Measurements from ENCODE around the gene RNF166.
"Not testable (repeated sequence)": the region's sequence is repeated elsewhere in the genome, so short reads cannot be mapped to it uniquely, and the experiment has no call there.

RNF166 gene

DNA sequence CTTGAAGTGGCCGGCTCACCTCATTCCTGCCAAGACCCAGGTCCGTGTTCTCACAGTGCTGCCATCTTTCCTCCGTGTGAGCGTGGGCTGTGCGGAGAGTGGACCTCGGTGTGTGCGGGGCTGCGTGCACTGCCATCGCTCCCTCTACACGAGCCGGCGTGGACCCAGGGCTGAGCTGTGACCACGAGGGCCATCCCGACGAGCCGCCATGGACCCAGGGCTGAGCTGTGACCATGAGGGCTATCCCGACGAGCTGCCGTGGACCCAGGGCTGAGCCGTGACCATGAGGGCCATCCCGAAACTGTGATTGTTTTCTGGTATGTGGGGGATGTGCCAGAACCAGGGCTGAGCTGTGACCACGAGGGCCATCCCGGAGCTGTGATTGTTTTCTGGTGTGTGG is 34.4 kb downstream of the RNF166 start:
- Mint-ChIP-seq H3K9me3 (no peaks in the 10 kb centered on the region), H3K27ac (no peak overlapping the region), H3K4me1 (ENCODE audit: low read depth in 2 of 2) (peaks cover 0 to 9% of the 10 kb centered on the region in 2 donors), H3K36me3 (ENCODE audit: insufficient read depth) (peaks cover 2% of the 10 kb centered on the region), H3K4me3 (no peak overlapping the region), H3K27me3 (no peaks in the 10 kb centered on the region)
- DNase-seq (no peak), ATAC-seq (replicated peaks) (no peak)

DNA sequence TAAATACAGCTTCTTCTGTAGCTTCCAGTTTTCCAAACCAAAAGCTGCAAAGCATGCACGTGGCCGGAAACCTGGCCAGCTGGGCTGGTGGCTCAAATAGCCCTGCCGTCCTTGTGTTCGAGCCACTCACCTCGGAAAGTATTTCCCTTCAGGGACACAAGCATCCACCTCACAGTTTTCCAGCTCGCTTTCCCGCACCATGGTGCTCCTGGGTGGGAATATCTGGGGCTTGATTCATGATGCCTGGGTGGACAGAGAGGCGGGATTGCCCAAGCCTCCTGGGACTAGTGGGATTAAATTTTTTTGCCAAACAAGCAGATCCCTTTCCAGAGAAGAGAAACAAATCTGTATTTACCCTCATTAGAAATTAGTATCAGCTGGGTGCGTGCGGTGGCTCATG is 36.2 kb downstream of the RNF166 start:
- no peak for ATAC-seq (replicated peaks)
- Mint-ChIP-seq H3K27me3 (no peaks in the 10 kb centered on the region), H3K4me3 (no peak overlapping the region), H3K4me1 (ENCODE audit: low read depth in 2 of 2) (peaks cover 0 to 9% of the 10 kb centered on the region in 2 donors), H3K36me3 (ENCODE audit: insufficient read depth) (no peaks in the 10 kb centered on the region), H3K27ac (no peak overlapping the region), H3K9me3 (no peaks in the 10 kb centered on the region)
- DNase-seq, result no peak

DNA sequence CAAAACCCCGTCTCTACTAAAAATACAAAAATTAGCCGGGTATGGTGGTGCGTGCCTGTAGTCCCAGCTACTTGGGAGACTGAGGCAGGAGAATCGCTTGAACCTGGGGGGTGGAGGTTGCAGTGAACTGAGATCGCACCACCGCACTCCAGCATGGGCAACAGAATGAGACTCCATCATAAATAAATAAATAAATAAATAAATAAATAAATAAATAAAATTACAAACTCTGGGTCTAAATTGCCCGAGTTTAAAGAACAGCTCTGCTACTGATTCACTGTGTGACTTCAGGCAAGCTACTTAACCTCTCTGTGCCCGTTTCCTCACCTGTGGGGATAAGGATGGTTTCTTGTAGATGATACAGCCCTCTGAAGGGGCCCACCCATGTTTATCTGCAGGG is 36.7 kb downstream of the RNF166 start:
- not testable (repeated sequence) for ATAC-seq (replicated peaks); H3K27me3 Mint-ChIP-seq; H3K4me3 Mint-ChIP-seq; DNase-seq; H3K4me1 Mint-ChIP-seq (ENCODE audit: low read depth in 2 of 2); H3K27ac Mint-ChIP-seq; H3K36me3 Mint-ChIP-seq (ENCODE audit: insufficient read depth); H3K9me3 Mint-ChIP-seq

DNA sequence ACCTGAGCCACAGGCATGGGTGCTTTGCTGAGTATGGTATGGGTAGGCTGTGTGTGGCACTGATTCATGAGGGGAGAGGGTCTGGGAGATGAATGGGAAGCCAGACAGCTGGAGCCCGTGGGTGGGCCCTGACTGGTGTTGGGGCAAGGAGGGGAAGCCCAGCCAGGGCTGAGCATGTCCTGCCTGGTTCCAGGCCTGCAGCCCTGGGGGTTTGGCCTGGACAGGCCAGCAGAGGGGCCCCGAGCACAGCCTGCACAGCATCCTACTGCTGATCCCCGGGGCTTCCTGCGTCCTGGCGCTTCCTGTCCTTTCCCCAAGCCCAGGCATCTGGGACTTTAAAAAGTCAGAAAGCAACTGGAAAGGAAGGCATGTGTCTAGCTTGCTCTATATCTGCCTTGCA is 38.7 kb downstream of the RNF166 start:
- H3K9me3 Mint-ChIP-seq, result no peaks in the 10 kb centered on the region
- peaks cover 13% of the 10 kb centered on the region for H3K36me3 Mint-ChIP-seq (ENCODE audit: insufficient read depth)
- no peak for DNase-seq
- H3K4me1 Mint-ChIP-seq (ENCODE audit: low read depth in 2 of 2), result peaks cover 0 to 5% of the 10 kb centered on the region in 2 donors
- no peak for ATAC-seq (replicated peaks)
- H3K27ac Mint-ChIP-seq, result no peak overlapping the region
- H3K27me3 Mint-ChIP-seq, result no peaks in the 10 kb centered on the region
- no peak overlapping the region for H3K4me3 Mint-ChIP-seq

DNA sequence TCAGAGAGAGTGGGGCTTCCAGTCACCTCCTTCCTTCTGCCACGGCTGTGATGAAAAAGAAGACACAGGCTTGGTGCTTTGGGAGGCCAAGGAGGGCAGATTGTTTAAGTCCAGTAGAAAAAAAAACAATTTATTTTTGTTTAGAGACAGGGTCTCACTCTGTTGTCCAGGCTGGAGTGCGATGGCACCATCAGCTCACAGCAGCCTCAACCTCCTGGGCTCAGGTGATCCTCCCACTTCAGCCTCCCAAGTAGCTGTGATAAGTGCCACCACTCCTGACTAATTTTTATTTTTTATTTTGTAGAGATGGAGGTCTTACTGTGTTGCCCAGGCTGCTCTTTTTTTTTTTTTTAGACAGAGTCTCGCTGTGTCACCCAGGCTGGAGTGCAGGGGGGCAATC is 40.6 kb downstream of the RNF166 start:
- Mint-ChIP-seq H3K9me3 (no peaks in the 10 kb centered on the region), H3K27me3 (no peaks in the 10 kb centered on the region), H3K36me3 (ENCODE audit: insufficient read depth) (peaks cover 13% of the 10 kb centered on the region), H3K4me1 (ENCODE audit: low read depth in 2 of 2) (peaks cover 6 to 12% of the 10 kb centered on the region in 2 donors), H3K4me3 (no peak overlapping the region), H3K27ac (no peak overlapping the region)
- ATAC-seq (replicated peaks) (no peak), DNase-seq (no peak)

DNA sequence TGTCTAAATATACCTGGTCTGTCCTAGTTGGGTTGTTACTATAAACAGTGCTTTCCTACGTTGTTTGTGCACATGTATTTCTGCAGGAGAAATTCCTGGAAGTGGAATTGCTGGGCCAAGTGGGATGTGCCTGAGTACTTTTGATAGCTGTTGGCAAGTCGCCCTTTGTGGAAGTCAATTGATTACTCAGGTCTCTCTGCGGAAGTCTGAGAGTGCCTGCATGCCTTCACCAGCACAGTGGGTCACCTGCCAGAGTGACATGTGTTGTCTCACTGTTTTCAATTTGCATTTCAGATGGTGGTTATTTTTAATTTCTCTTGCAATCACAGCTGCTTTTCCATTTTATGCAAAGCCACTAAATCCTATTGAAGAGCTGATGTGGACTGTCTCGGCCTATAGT is 41.1 kb downstream of the RNF166 start:
- peaks cover 6 to 12% of the 10 kb centered on the region in 2 donors for H3K4me1 Mint-ChIP-seq (ENCODE audit: low read depth in 2 of 2)
- no peak overlapping the region for H3K27ac Mint-ChIP-seq
- ATAC-seq (replicated peaks) (no peak), DNase-seq (no peak)
- no peaks in the 10 kb centered on the region for H3K9me3 Mint-ChIP-seq
- peaks cover 16% of the 10 kb centered on the region for H3K36me3 Mint-ChIP-seq (ENCODE audit: insufficient read depth)
- H3K27me3 Mint-ChIP-seq, result no peaks in the 10 kb centered on the region
- peak overlapping the region; percentile 21 to 38 for H3K4me3 Mint-ChIP-seq

DNA sequence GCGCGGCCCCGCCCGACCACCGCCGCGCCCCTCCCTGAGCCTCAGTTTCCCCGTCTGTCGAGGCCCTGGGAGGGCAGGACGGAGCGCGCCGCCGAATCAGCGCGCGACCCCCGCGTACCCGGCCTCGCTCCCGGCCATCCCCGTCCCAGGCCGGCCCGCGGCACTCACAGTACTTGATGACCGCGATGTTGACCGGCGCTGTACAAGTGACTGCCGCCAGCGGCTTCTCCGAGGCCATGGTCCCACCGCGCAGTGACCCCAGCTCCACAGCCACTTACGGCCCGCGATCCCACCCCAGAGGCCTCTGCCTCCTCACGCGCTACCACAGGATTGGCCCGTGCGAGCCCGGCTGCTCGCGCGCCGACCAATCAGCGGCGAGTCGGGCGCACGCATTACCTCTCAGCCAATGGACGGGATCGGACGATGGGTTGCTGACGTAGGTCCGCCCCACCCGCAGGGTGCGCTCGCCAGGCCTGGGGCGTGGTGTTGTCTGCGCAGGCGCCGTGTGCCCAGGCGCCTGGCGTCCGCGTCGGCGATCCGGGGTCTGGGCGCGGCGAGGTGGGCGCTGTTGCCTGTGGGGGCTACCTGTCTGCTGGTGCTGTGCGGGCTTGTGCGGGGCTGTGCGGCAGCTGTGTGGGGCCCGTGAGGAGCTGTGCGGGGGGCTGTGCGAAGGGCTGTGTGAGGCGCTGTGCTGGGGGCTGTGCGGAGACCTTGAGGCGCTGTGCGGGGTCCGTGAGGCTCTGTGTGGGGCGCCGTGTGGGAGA is 43.2 kb downstream of the RNF166 start, which contains the start of gene MVD:
Gene MVD, minus strand, starts transcription at position 249 of the 764 bp plus-strand sequence. Its CDS starts 11 bp downstream, at position 238.
- peak; percentile 97 for ATAC-seq (replicated peaks)
- Mint-ChIP-seq H3K36me3 (ENCODE audit: insufficient read depth) (peaks cover 28% of the 10 kb centered on the region), H3K4me3 (peak within 1 kb of the TSS; percentile 87 to 96), H3K27me3 (no peaks in the 10 kb centered on the region), H3K27ac (peak within 1 kb of the TSS; percentile 94 to 97), H3K4me1 (ENCODE audit: low read depth in 2 of 2) (peaks cover 6 to 9% of the 10 kb centered on the region in 2 donors), H3K9me3 (no peaks in the 10 kb centered on the region)
- peak; percentile 92 to 93 (median 92) for DNase-seq

DNA sequence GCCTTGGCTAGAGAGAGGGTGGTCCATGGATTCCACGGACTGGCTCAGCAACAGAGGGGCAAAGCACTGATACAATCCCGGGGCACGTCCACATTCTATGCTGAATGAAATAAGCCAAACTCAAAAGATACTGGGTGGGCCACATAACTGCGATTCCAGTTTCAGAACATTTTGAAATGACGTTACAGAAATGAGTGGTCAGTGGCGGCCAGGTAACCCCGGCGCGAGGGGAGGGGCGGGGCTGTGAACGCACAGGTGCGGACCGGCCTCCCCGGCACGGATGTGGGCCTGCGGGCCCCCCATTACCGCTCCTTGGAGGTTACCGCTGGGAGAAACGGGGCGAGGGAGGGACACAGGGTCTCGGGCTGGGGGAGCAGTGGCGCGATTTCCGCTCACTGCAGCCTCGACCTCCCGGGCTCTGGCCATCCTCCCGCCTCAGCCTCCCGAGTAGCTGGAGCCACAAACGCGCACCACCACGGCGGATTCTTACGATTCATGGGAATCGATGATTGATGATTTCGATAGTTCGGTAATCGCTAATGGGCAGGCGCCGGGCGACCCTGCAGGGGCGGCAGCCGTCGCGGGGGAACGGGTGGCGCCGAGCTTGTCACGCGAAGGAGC is 43.9 kb downstream of the RNF166 start:
- Mint-ChIP-seq H3K36me3 (ENCODE audit: insufficient read depth) (peaks cover 29% of the 10 kb centered on the region), H3K4me3 (peak overlapping the region; percentile 87 to 96), H3K27ac (peak overlapping the region; percentile 94 to 97), H3K27me3 (no peaks in the 10 kb centered on the region), H3K9me3 (no peaks in the 10 kb centered on the region), H3K4me1 (ENCODE audit: low read depth in 2 of 2) (peaks cover 6 to 9% of the 10 kb centered on the region in 2 donors)
- ATAC-seq (replicated peaks) (peak; percentile 2), DNase-seq (no peak)

DNA sequence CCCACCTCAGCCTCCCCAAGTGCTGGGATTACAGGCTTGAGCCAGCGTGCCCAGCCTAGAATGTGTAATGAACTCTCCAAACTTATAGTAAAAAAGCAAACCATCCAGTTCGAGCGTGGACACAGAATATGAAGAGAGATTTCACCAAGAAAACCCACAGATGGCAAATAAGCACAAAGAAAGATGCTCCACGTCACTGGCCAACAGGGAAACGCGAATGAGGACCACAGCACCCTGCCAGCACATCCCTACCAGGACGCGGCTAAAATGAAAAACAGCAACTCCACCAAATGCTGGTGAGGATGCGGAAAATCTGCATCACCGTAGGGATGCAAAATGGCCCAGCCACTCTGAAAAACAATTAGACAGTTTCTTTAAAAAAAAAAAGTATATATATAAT is 44.7 kb downstream of the RNF166 start:
- ATAC-seq (replicated peaks), result no peak
- Mint-ChIP-seq H3K36me3 (ENCODE audit: insufficient read depth) (peaks cover 33% of the 10 kb centered on the region), H3K27ac (peak overlapping the region in 1 of 2 donors; percentile 97), H3K27me3 (no peaks in the 10 kb centered on the region), H3K9me3 (no peaks in the 10 kb centered on the region), H3K4me1 (ENCODE audit: low read depth in 2 of 2) (peaks cover 6 to 9% of the 10 kb centered on the region in 2 donors), H3K4me3 (peak overlapping the region; percentile 87 to 96)
- no peak for DNase-seq

DNA sequence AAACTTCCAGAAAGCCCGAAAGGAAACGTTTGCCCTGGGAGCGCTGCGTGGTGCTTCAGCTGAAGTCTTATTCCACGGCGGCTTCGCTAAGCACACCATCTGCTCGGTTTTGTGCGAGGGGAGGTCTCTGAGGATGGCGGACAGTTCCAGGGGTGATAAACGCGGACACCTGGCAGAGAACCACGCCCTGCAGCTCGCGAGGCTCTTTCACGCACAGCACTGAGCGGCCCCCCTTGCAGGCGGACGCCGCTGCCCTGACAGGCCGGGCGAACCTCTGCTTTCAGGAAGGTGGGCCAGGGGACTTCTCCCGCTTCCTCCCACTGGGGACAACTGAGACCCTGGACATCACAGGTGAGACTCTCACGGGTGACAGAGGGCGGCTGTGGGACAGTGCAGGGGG is 47.0 kb downstream of the RNF166 start:
- H3K27ac Mint-ChIP-seq, result peak overlapping the region in 1 of 2 donors; percentile 29

DNA sequence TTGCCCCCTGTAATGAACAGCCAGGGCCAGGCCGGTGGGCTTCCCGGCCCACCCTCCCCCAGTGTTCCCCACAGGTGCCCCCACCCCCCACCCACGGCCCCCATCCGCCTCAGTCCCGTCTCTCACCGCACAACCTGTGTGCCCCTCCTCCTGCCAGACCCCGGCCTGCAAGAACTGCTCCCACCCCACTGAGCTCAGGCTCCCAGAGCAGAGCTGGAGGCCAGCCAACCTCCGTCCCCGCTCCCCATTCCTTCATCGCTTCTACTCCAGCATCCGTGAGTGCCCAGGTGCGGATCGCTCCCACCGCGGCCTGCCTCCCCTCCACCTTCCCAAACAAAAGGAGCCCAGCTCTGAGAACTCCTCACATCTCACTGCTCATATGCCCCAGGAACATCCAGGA is 47.5 kb downstream of the RNF166 start:
- H3K27ac Mint-ChIP-seq, result peak overlapping the region in 1 of 2 donors; percentile 29
- ATAC-seq (replicated peaks) (no peak), DNase-seq (no peak)
- no peaks in the 10 kb centered on the region for H3K27me3 Mint-ChIP-seq
- peaks cover 6 to 14% of the 10 kb centered on the region in 2 donors for H3K4me1 Mint-ChIP-seq (ENCODE audit: low read depth in 2 of 2)
- H3K36me3 Mint-ChIP-seq (ENCODE audit: insufficient read depth), result peaks cover 52% of the 10 kb centered on the region
- H3K9me3 Mint-ChIP-seq, result no peaks in the 10 kb centered on the region
- no peak overlapping the region for H3K4me3 Mint-ChIP-seq

More for the DNA sequence above, 47.0 kb downstream of the RNF166 start:
- Mint-ChIP-seq H3K4me3 (no peak overlapping the region), H3K36me3 (ENCODE audit: insufficient read depth) (peaks cover 48% of the 10 kb centered on the region), H3K9me3 (no peaks in the 10 kb centered on the region), H3K4me1 (ENCODE audit: low read depth in 2 of 2) (peaks cover 6 to 14% of the 10 kb centered on the region in 2 donors), H3K27me3 (no peaks in the 10 kb centered on the region)
- no peak for ATAC-seq (replicated peaks)
- no peak for DNase-seq

DNA sequence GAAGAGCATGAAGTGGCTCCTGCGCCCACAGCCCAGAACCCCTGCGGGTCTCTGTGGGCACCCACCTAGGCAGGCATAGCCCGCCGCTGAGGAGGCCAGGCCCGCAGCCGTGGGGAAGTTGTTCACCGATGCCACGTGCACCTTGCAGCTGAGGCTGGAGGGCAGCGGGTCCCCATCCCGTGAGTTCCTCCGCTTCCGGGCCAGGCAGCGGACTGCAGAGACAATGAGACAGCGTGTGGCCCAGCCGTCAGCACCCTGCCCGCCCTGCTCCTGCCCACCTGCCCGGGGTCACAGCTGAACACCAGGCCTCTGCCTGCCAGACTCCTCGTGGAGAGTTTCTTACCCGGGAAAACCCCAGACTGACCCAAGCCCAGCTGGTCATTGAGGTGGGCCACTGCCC is 48.8 kb downstream of the RNF166 start:
- DNase-seq (no peak), ATAC-seq (replicated peaks) (no peak)
- peaks cover 6 to 18% of the 10 kb centered on the region in 2 donors for H3K4me1 Mint-ChIP-seq (ENCODE audit: low read depth in 2 of 2)
- no peak overlapping the region for H3K4me3 Mint-ChIP-seq
- peaks cover 47% of the 10 kb centered on the region for H3K36me3 Mint-ChIP-seq (ENCODE audit: insufficient read depth)
- no peaks in the 10 kb centered on the region for H3K27me3 Mint-ChIP-seq
- H3K27ac Mint-ChIP-seq, result no peak overlapping the region
- H3K9me3 Mint-ChIP-seq, result no peaks in the 10 kb centered on the region

DNA sequence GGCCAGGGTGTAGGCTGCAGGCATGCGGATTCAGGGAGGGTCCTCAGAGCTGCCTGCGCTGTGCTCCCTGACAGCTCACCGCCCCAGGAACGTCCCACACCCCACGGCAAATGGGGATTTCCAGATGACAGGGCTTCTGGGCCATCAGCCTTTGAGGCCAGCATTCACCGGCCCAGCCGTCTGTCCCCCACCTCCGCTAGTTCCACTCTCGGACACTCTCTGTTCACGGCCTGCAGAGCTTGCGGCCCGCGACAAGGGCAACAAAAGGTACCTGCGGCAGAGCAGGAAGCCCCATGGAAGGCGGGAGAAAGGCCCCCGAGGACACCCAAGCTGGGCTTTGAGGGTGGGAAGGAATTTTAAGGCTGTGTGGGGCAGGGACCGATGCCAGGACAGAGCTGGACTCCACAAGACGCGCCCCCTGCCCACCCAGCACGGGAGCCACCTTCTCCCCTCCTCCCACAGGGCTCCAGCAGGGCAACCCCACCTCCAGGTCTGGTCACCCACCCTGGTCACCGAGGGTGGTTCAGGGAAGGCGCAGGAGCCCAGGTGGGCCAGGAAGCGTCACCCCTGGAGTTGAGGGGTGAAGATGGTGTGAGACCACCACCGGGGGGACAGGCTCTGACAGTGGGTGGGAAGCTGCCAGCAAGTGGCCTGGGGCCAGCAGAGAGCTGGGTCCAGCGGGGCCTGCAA is 49.8 kb downstream of the RNF166 start:
- H3K4me3 Mint-ChIP-seq, result no peak overlapping the region
- H3K9me3 Mint-ChIP-seq, result no peaks in the 10 kb centered on the region
- ATAC-seq (replicated peaks) (no peak), DNase-seq (no peak)
- H3K27me3 Mint-ChIP-seq, result no peaks in the 10 kb centered on the region
- no peak overlapping the region for H3K27ac Mint-ChIP-seq
- H3K4me1 Mint-ChIP-seq (ENCODE audit: low read depth in 2 of 2), result peaks cover 2 to 16% of the 10 kb centered on the region in 2 donors
- peaks cover 48% of the 10 kb centered on the region for H3K36me3 Mint-ChIP-seq (ENCODE audit: insufficient read depth)

All from effector memory CD8-positive, alpha-beta T cell (primary cell).